ENCODE results near the gene LARP6.

Gene LARP6

GRCh38 chr15:70786996-70787395, 67.0 kb downstream of the LARP6 start:
- no peak for TF ChIP-seq CTCF (IDR thresholded peaks at IDR 0.05; ENCODE audit: low read depth, low read length)
- DNase-seq (ENCODE audit: low read depth in 2 of 2), result no peak
- no peak overlapping the region for H3K4me3 ChIP-seq (replicated peaks in 1 of 2; ENCODE audit: low read depth in 2 of 2, low read length in 2 of 2)

- DNase-seq (ENCODE audit: low read depth in 2 of 2), result peak; percentile 54 to 63
- H3K4me3 ChIP-seq (replicated peaks in 1 of 2; ENCODE audit: low read depth in 2 of 2, low read length in 2 of 2), result no peak overlapping the region
- no peak for TF ChIP-seq CTCF (IDR thresholded peaks at IDR 0.05; ENCODE audit: low read depth, low read length)
Measured at GRCh38 chr15:70783610-70784022, 70.3 kb downstream of the LARP6 start.

GRCh38 chr15:70783041-70783440, 70.9 kb downstream of the LARP6 start:
- TF ChIP-seq CTCF (IDR thresholded peaks at IDR 0.05; ENCODE audit: low read depth, low read length), result no peak
- no peak for DNase-seq (ENCODE audit: low read depth in 2 of 2)
- H3K4me3 ChIP-seq (replicated peaks in 1 of 2; ENCODE audit: low read depth in 2 of 2, low read length in 2 of 2), result no peak overlapping the region

- no peak for DNase-seq (ENCODE audit: low read depth in 2 of 2)
- TF ChIP-seq CTCF (IDR thresholded peaks at IDR 0.05; ENCODE audit: low read depth, low read length), result no peak
- no peak overlapping the region for H3K4me3 ChIP-seq (replicated peaks in 1 of 2; ENCODE audit: low read depth in 2 of 2, low read length in 2 of 2)
Measured at GRCh38 chr15:70781236-70781635, 72.7 kb downstream of the LARP6 start.
